ENCODE results near the gene NEBL.

Gene NEBL

DNA sequence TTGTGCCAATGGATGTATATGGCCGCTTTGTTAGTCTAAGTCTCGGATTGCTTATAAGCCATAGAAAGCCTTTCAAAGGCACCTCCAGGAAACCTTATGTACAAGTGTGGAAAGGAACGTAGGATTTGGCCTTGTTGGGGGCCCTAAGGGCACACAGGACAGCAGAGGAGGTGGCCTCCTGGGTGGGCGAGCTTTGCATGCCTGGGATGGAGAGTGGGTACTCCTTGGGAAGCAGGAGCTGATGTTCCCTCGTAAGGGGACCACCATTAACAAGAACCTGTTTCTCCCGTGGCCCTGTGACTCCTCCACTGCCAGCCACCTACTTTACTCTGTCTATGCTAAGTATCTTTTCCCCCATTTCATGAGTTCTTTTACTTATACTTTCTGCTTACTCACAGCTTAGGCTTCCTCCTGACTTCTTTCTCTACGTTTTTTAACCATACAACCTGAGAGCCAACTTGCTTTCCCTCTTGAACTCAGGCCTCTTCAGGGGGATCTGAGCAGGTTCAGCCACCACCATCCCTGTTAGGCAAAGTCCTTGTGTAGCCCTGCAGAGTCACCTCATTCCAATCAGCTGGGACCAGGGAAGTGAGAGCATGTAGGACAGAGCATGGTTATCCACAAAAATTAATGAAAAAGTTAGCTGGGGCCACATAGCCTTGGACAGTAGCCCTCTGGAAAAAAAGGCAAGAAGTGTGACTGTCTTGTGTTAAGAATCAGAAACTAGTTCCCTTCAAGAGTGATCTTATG is 118.9 kb downstream of the NEBL start:
- DNase-seq (no peak), ATAC-seq (no peak)

DNA sequence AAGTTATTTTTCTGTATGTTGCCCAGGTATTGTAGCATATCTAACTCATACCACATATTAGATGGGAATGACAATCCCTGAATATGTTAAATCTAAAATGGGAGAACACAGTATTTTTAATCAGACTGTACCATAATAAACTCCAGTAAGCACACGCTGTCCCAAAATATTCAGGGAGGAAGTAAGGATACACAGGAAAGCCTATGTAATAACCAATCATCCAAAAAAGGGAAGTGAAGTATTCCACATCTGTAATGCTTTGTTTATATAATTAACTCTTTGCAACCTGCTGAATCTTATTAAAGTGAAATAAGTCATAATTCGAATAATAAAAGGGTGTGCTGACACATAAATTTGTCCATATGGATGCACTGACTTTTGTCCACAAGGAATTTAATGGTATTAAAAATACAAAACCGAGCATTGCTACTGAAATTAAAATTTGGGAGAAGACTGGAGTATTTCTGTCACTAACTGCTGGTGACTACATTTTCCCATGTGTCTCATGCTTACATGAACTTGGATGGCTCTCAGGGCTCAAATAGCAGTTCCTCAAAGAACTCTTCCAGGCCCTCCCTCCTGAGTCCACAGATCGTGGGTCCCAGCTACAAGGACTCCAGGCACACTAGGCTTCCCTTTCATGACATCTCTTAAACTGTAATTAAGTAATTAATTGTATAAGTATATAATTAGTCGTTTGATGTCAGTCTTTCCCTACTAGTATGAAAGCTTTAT is 120.6 kb downstream of the NEBL start:
- no peak for ATAC-seq
- DNase-seq = no peak

DNA sequence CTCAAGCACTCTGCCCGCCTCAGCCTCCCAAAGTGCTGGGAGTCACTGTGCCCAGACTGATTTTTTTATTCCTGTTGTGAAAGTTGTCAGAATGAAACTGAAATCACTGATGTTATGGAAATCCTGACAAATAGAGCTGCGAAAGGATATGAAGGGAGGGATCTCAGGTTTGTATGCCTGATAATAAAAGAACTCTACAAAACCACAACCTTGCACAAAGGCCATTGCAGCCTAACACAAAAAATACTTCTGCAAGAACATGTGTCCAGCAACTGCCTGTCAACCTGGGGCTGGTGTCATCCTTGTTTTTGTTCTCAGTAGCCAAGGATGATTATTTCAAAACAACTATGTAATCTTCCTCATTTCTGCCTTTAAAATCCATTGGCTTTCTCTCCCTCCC is 126.1 kb downstream of the NEBL start:
- ATAC-seq = no peak
- DNase-seq = no peak

DNA sequence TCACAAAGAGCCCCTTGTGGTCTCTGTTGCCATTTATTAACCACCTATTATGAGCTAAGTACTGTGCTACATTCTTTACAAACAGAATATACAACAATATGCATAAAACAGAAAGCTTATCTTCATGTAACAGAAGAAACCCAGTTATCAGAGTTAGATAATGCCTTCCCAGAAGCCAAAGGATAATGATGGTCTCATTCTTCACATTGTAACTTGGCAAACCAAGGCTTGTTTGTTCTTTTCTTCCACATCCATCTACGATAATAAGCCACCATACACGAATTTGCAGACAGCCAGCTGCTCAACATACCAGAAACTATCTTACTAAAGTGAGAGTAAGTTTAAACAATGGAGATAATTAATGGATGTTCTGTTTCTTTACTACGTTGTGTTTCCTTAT is 127.6 kb downstream of the NEBL start:
- ATAC-seq (no peak), DNase-seq (no peak)

DNA sequence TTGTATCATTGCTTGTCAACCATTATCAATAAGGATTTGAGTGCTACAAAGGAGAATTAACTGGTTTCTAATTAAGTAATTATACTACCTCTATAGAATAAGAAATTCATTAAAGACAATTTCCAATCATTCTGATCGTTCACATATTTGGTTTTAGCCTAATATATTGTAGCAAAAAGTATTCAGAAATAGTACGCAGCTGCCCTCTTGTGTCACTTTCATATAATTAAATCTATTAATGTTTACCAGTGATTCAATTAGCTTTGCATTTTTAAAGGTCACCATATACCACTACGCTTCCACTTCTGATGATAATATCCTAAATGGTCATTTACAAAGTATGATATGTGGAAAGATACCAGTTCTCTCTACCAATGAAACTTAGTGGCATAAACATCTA is 128.3 kb downstream of the NEBL start:
- no peak for ATAC-seq
- no peak for DNase-seq

DNA sequence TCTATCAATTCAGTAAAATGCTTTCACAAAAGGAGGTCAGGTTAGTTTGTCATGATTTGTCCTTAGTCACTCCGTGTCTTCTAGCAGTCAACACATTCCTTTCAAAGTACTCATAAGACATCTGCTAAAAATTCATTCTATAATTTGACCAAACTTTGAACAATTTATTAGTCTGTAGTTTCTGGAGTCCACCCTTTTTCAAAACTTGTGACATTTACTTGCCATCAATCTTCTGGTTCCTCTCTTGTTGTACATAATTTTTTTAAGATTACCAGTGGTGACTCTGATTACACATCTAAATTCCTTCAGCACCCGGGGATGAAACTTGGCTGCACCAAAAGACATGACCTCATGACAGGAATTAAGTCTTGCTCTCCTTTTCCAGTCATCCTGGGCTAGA is 130.1 kb downstream of the NEBL start:
- no peak for ATAC-seq
- no peak for DNase-seq

DNA sequence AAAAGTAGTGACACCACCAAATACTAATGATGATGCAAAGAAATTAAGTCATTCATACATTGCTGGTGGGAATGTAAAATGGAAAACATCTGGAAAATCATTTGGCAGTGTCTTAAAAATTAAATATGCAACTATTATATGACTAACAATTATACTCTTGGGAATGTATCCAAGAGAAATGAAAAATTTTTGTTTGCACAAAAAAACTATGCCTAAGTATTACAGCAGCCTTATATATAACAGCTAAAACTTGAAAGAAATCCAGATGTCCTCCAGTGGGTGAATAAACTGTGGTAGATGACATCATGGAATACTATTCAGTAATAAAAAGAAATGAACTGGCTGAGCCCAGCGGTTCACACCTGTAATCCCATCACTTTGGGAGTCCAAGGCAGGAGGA is 132.0 kb downstream of the NEBL start:
- DNase-seq (no peak), ATAC-seq (no peak)

DNA sequence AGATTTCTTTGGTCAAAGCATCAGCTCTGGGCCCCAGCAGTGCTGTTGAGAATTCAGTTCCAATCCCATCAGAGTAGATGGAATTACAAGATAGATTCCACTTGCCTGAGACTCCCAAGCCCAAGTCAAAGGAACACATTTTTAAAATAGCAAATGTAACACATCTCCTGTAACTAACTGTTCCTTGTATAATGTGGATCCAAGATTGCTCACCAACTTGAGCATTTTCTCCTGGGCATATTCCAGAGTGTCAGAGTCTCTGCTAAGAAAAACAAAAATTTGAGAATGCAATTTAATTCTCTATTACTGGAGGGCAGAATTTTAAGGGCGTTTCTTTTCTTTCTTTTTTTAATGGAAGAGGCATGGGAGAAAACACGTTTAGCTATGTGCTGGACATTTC is 136.7 kb downstream of the NEBL start:
- DNase-seq = no peak
- no peak for ATAC-seq

DNA sequence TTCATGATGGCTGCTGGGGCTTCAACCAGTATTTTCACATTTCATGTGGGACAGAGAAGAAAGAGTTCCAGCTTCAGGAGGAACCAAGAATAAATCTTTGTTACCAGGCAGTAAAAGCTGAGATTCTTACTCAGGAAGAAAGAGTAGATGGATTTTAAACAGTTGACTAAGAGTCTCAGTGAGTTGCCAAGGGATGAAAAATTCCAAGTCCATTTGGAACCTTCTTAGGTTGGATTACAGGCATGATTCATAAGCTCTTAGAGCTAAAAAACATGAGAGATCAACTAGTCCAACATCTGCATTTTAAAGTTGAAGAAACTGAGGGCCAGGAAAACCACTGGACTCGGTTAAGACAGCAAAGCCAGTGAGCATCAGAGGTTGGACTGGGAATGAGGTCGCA is 148.6 kb downstream of the NEBL start:
- ATAC-seq = no peak
- DNase-seq = no peak

DNA sequence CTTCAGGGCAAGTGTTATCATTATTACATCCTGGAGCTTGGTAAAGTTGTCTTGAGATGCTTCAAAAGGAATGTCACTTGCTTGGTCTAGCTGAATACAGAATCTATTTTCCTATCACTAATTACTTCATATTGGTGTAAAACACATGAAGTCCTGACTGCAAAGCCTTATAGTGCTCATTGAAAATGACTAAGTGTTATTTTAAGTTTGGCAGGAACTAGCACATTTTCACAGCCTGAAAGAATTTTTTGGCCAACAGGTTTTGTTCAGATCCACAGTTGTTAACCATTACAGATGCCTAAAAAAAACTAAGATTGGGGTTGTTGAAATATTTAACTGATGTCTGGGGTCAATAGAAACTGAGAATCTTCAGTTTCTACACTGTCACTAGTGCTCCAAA is 149.3 kb downstream of the NEBL start:
- ATAC-seq = no peak
- no peak for DNase-seq

DNA sequence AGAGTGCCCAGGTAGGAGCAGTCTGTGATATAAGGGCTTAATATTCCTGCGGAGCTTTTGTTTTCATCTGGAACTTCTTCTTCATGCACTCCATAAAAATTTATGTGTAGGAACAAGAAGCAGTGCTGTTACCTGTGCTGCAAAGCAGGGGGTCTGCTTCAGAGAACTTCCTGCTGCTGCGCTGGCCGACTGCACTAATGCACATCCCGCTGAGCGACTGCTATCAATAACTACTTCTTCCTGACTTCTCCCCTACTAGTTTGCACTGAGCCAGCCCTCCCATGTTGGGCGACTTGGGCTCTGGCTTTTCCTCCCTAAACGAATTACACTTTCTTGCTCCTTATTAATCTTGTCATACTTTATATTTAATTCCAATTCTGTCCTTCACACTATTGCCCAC is 150.3 kb downstream of the NEBL start:
- no peak for DNase-seq

DNA sequence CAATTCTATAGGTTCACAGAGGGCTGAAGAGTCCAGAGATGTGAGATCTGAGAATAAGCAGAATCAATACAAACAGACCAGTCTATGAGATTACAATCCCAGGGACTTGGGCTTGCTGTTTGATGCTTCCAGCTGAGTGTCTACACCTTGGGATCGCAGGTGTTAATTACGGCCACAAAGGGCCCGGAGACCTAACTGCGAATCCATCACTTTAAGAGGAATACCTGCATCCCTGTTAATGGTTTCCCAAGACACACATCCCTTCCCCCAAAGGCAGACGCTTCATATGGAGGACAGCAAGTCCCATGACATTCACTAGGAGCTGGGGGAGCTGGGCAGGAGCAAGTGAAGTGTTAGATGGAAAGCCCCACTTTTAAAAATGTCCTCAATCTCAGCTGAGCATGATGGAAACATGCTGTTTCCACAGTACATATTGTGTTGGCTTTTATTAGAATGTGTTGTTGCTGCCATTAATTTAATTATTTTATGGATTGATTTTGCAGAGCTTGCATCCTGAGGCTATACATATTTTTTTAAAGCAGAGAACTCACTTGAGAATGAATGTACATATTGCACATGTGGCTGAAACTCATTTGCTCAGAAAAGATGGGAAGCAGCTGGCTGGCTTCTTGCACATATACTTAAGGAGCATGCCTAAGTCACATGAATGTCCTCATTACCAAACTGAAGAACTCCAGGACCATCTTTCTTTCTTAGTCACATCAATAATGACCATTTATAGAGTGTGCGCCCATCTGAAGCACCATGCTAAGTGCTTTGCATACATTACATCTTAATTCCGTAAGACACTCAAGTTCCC is 151.3 kb downstream of the NEBL start:
- ATAC-seq (no peak), DNase-seq (no peak)

More for the DNA sequence above, 150.3 kb downstream of the NEBL start:
- no peak for ATAC-seq

DNA sequence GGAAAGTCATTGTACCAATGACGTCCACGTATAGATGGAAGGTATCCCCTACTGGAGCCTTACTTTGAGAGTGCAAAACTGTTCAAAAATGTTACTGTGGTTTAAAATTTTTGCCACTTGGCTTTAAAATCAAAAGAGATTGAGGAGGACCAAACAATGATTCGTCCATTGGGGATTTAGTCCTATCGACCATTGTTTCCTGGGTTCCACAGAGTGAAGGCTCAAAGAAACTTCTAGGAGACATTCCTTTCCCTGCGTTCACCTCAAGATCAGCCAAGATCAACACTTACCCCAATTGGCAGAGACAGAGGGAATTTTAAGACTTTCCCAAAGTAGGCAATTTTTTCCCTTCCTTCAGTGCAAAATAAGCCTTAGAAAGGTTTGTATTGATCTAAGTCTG is 152.3 kb downstream of the NEBL start:
- ATAC-seq = no peak
- DNase-seq = no peak

DNA sequence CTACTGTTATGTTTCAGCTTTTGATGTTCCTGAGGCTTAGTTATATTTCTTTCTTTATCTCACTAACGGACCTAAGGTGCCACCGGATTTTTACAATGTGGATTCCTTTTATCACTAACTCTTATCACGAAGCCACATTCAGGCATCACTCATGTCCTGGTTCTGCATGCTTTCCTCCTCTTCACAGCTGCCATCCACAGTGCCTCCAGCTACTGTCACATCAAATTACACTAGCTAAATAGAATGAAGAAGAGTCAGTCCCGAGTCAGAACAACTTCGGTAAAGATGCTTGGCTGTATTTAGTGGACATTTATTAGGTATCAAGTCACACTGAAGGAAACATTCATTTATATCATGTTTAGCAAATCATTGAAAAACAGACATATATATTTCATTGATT is 153.2 kb downstream of the NEBL start:
- ATAC-seq (no peak), DNase-seq (no peak)

DNA sequence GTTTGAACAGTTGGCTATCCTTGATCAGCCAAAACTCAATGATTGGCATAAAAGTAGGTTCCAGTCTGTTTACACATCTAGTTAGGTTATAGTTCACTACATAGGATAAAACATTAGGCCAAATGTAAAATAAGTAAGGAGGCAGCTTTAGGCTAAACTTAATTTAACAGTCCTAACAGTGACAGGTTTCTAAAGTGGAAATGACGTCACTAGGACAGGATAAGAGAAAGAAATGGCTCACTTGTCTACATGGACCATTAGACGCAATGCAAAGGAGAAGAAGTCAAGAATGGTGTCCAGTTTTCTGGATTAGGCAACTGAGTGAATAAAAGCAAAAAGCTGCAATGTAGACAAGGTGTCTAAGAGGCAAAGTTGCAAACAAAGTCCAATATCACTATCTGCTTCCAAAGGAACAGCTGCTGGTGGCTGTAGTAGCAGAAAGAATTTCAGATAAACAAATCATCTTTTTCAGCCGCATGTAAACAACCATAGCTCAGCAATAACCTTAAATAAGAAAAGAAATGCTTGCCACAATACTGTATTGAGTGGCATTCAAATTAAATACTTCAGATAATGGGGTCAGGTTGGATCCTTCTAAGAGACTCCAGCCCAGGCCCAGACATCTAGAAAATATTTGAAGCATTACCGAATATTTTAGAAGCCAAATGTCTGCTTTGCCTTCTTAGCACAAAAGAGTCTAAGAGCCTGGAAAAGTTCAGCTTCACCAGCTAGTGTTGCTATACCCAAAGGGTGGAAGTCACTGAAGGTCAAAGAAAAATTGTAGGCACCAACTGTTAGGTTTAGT is 154.2 kb downstream of the NEBL start:
- DNase-seq (no peak), ATAC-seq (no peak)

DNA sequence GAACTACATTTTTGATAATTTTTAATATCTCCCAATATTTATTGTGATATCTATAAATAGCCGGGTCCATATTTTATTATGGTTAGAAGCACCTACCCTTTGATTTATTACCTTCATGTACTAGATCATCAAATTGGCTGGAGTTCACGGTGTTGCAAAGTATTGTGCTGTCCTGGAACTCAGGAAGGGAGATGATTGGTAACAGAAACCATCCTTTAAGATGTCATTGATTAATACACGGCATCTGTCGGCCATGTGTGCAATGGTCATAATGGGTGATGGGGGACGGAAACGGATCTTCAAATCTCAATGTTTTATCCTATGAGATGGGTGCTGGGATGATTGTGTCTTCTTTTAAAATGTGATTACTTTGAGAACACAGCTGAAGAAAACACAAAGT is 157.0 kb downstream of the NEBL start:
- ATAC-seq (no peak), DNase-seq (no peak)

DNA sequence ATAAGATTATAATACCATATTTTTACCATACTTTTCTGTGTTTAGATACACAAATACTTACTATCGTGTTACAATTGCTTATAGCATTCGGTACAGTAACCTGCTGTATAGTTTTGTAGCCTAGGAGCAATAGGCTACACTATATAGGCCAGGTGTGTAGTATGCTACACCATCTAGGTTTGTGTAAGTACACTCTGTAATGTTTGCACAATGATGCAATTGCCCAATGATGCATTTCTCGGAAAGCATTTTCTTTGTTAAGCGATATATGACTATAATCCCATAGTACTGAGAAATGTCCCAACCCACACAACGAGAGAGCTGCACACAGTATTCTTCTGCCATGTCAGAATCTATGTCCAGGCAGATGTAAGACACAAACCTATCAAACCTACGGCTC is 160.0 kb downstream of the NEBL start:
- DNase-seq = no peak
- ATAC-seq = no peak
